GM15510 (cell line): Measurements from ENCODE around the gene MMP2.

ENCODE experiments used
- POLR2A ChIP-seq: IDR thresholded peaks from 3 replicates; pipeline ENCODE4 v1.6.1; 2011; ENCODE audit warnings: borderline replicate concordance; ENCODE audit not compliant: insufficient read length; ENCODE audit errors: extremely low read depth

The MMP2 gene

DNA sequence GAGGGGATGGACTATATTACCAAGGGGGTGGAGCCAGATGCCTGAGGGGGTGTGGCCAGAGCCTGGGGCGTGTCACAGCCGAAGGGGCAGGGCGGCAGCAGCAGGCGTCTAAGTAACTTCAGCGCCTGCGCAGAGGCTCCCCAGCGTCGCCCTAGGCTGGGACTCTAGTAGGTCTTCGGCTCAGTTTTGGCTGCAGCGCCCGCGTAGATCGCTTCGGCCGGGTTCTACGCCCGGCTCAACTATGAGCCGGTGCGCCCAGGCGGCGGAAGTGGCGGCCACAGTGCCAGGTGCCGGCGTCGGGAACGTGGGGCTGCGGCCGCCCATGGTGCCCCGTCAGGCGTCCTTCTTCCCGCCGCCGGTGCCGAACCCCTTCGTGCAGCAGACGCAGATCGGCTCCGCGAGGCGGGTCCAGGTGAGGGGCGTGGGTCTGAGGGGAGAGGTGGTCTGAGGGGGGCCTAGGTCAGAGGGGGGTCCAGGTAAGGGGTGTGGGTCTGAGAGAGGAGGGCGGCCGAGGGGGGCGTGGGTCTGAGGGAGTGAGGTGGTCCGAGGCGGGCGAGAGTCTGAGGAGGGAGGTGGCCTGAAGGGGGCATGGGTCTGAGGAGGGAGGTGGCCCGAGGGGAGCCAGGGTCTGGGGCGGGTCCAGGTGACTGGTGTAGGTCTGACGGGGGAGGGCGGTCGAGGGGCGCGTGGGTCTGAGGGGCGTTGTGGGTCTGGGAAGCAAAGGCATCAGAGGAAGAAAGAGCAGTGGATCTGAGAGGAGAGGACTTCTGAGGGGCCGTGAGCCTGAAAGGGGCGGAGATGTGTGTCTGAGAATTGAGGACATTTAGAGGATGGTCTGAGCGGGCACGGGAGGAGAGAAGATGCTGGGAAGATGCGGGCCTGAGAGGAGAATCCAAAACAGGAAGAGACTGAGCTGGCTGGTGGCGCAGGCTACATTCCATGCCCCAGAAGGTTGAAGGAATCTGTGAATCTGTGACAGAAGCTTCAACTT, 30.2 kb downstream of the MMP2 start, which contains the start of gene LPCAT2:
Gene LPCAT2, plus strand, starts transcription at position 132 of the 991 bp plus-strand sequence. Its CDS starts 110 bp downstream, at position 242.
- no peak for TF ChIP-seq POLR2A

DNA sequence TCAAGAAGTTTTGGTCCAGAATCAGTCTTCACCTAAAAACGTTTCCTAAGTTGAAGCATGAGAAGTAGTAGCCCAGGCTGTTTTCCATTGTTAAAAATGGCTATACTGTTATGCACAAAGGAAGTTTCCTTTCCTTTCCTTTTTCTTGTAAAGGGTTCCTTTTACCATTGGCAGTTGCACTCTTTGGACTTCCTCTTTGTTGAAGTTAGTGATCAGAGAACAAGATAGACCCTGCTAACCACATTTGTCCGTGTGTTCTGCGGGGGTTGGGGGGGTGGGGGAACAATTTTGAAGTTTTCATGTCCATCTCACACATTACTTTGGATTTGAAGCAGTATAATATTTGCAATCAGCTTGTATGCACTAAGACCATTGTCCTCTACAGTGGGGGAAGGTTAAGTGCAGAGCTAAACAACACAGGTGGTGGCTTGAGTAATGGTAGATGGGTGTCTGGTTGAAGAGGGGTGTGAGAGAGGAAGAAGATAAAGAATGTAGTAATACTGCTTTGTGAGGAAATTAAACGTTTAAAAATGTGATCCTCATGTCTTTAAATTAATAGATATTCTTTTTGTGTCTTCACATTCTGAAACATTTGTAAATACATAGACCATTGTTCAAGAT, 31.3 kb downstream of the MMP2 start:
- no peak for TF ChIP-seq POLR2A

DNA sequence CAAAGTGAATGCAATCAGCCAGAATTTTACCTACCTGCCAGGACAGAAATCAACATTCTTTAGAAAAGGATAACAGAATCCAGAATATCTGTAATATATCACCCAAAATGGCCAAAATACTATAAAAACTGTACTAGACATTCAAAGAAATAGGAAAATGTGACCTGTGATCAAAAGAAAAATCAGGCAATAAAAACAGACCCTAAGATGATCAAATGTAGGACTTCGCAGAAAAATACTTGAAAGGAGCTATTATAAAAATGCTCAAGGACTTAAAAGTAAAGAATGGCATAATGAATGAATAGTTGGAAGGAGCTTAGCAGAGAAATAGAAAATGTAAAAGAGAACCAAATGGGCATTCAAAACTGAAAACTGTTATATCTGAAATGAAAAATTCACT, 33.9 kb downstream of the MMP2 start:
- no peak for TF ChIP-seq POLR2A

DNA sequence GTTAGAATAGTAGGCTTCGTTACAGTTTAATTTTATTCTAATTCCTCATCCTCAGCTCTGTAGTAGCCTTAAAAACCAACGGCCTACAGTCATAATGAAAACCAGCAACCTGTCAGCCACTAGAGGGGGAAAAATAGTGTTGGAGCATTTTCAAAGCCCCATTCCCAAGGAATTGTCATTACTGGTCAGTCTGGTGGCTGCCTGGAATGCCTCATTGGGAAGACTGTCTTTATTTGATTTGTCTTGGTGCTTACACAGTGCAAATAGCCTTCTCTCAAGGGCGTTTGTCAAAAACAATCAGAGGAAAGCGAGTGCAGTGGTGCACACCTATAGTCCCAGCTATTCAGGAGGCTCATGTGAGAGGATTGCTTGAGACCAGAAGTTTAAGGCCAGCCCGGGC, 34.6 kb downstream of the MMP2 start:
- no peak for TF ChIP-seq POLR2A

GRCh38 chr16:55515111-55515510, 36.1 kb downstream of the MMP2 start:
- TF ChIP-seq POLR2A: no peak

DNA sequence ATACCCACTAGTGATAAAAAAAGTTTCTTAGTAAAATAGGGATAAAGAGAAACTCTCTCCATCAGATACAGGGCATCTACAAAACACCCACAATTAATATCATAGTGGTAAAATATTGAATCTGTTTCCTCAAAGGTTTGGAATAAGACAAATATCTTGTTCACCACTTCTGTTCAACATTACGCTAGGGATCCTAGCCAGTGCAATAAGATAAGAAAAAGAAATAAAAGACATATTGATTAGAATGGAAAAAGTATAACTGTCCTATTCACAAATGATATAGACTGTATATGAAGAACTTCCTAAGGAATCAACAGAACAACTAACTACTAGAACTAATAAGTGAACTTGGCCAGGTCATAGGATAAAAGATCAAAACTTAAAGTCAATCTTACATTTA, 42.8 kb downstream of the MMP2 start:
- TF ChIP-seq POLR2A: no peak

DNA sequence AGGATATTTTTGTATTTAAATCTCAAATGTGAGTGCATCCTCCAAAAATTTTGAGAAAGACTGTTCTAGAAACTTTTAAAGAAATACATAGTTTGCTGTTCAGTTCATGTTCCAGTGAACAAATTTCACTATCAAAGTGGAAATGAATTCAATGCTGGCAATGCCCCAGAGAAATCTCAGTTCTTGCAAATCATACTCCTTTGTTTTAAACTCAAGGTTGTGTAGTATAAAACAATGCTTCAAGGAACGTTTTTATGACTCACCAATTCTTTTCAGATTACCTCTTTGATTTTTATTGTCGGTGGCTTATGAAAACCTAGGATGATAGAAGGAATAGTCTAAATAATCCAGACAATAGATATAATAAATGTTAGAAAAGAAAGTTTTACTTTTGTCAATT, 47.4 kb downstream of the MMP2 start:
- no peak for TF ChIP-seq POLR2A

DNA sequence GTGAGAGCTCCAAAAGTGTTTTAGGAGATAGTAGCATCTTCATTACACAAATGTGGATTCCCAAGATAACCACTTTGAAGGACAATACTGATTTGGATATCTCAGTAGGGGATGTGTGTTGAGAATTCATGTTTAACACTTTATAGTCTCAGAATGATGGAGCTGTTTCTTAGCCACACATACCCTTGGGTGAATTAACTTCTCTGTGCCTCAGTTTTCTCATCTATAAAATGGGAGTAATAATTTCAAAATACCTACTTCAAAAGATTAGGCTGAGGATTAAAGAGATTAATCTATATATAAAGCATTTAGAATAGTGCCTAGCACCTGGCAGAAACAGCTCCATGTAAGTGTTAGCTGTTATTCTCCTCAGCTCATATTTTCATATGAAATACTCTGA, 48.9 kb downstream of the MMP2 start:
- no peak for TF ChIP-seq POLR2A

DNA sequence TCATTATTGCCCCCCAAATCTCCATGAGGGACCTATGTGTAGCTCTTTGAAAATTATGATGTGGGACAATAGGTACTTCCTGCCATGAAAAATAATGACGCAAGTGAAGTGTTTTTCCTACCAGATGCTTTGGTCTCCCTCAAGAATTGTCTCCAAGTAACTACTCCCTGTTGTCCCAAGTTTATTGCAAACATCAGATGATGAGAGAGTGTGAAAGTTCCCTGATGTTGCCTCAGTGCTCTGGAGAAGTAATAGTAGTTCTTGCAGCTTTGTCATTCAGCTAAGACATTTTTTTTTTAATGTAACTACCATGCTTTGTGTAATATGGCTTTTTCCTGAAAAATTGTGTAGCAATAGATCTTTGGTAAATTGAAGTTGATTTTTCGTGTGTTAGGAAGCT, 50.0 kb downstream of the MMP2 start:
- no peak for TF ChIP-seq POLR2A

GRCh38 chr16:55530316-55530856, 51.4 kb downstream of the MMP2 start:
- no peak for TF ChIP-seq POLR2A

GRCh38 chr16:55532227-55532626, 53.2 kb downstream of the MMP2 start:
- no peak for TF ChIP-seq POLR2A

GRCh38 chr16:55534756-55535155, 55.8 kb downstream of the MMP2 start:
- no peak for TF ChIP-seq POLR2A

- TF ChIP-seq POLR2A: no peak
Observed at GRCh38 chr16:55539049-55539448, 60.1 kb downstream of the MMP2 start.

DNA sequence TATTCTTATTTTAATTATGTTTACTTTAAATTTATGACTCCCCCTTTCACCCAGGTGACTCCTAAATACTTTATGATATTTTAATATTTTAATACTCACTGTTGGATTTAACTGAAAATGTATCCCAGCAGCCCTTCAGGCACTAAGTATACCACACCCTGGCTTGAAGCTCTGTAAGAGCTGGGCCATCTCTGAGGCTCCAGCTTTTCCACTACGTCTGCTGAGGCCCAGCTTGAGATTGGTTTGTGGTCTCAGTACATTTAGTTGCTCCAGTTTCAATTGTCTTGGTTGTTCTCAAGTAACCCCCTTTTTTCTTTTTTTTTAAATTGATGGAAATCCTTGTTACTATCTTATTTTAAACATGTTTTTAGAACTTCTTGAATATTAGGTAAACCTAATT, 60.5 kb downstream of the MMP2 start:
- no peak for TF ChIP-seq POLR2A

DNA sequence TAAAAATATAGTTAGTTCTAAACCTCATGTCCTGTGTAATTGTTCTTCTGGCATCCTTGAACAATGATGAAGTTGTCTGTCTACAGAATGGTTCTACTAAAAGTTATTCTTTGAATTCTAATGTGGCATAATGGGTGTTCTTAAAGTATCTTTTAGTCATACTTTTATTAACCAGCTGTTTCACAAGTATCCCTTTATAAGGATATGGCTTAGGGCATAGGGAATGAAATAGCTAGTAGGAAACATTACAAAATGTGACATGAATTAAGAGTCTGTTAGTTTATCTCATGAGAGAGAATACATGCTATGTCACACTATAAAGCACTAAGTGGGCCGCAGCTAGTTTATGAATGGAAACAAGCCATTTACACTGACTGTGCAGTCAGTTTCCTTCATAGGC, 61.2 kb downstream of the MMP2 start:
- no peak for TF ChIP-seq POLR2A
